ENCODE measurements around the gene THBS4.
"Not testable (repeated sequence)": the region's sequence is repeated elsewhere in the genome, so short reads cannot be mapped to it uniquely, and the experiment has no call there.

The THBS4 gene

DNA sequence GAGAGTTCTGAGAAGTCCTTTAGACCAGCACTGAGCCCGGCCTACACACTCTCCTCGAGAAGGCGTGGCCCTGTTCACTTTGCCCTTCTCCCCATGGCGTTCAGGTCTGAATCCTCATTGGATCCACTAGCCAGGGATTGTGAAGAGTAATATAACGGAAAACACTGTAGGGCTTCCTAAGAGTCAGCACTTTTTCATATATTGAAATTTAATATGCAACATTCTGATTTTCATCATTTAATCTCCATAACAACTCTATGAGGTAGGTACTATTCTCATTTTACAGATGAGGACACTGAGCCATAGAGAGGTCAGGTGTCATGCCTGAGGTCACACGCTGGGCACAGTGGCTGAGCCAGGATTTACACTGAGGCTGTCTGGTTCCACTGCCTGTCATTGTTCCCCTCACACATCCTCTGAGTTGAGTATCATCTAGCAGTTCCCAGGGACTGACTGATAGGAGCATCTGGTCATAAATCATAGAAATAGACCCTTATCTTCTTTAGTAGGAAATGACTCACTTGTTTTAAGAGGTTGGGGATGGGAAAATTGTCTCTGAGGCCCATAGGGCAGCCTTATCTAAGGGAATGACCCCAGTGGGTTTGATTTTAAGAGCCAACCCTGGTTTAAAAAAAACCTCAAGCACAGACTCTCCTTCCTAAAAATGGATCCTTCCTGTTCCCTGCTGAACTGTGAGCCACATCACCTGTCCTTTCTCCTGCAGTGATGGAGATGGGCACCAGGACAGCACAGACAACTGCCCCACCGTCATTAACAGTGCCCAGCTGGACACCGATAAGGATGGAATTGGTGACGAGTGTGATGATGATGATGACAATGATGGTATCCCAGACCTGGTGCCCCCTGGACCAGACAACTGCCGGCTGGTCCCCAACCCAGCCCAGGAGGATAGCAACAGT, 41.2 kb downstream of the THBS4 start:
- DNase-seq (ENCODE audit: low read depth) = no peak

DNA sequence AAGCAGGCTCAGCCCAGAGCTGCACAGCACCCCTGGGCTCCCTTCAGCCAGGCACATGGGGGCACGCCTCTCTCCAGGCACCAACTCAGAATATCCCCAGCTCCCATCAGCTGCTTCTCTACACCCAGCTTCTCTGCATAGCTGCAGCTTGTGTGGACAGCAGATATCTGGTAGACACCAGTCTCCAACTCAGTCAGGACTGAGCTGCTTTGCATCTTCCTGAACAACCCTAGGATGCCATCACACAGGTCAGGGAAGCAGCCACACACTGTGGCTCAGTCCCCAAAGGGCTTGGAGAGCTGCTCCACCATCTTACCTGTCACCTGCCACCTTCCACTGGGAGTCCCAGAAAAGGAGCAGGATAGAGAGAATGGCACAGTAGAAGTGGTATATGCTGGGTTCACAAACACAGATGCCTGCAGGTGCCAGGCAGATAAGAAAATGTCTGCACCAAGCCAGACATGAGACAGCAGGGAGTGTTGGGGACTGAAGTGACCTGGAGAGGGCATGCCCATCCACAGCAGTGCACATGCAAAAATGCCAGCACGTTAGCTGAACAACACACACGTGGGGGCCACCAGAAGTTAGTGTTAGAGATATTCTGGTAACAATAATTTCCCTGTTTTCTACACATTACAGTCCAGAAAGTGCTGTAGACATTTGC, 42.0 kb downstream of the THBS4 start:
- no peak for DNase-seq (ENCODE audit: low read depth)

DNA sequence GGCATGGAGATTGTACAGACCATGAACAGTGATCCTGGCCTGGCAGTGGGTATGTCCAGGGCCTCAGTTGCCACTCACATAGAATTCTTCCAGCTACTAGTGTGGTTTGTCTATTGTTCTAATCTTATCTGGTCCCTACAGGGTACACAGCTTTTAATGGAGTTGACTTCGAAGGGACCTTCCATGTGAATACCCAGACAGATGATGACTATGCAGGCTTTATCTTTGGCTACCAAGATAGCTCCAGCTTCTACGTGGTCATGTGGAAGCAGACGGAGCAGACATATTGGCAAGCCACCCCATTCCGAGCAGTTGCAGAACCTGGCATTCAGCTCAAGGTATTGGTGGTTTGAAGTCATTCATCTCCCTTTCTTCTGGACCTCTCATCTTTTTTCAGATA, 43.8 kb downstream of the THBS4 start:
- no peak for DNase-seq (ENCODE audit: low read depth)

DNA sequence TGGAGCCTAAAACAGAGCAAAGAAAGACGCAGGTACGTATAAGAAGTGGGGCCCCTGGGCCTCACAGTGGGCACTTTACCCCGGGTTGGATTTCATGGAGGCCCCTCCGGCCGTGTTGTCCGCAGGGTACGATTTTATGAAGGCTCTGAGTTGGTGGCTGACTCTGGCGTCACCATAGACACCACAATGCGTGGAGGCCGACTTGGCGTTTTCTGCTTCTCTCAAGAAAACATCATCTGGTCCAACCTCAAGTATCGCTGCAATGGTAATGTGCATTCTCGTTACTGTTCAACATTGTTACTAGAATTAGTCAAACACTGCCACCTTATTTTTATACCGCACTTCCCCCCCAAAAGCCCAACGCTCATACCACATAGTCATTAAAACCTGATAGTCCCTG, 47.1 kb downstream of the THBS4 start:
- no peak for DNase-seq (ENCODE audit: low read depth)

DNA sequence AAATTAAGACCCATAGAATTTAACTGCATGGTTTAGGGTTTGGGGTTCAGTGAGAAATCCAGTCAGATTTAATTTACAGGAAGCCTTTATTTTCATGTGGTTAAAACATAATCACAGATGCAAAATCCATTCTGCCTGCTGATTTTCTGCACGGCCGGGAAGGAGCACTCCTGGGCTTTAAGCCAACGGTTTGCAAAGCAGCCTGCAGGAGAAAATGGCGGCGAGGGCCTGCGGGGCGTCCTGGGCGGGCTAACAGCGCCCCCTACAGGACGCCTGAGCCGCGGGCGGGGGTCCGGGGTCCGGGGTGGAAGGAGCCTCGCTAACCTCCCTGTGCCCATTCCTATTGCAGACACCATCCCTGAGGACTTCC, 47.6 kb downstream of the THBS4 start:
- DNase-seq (ENCODE audit: low read depth) = peak; percentile 4

DNA sequence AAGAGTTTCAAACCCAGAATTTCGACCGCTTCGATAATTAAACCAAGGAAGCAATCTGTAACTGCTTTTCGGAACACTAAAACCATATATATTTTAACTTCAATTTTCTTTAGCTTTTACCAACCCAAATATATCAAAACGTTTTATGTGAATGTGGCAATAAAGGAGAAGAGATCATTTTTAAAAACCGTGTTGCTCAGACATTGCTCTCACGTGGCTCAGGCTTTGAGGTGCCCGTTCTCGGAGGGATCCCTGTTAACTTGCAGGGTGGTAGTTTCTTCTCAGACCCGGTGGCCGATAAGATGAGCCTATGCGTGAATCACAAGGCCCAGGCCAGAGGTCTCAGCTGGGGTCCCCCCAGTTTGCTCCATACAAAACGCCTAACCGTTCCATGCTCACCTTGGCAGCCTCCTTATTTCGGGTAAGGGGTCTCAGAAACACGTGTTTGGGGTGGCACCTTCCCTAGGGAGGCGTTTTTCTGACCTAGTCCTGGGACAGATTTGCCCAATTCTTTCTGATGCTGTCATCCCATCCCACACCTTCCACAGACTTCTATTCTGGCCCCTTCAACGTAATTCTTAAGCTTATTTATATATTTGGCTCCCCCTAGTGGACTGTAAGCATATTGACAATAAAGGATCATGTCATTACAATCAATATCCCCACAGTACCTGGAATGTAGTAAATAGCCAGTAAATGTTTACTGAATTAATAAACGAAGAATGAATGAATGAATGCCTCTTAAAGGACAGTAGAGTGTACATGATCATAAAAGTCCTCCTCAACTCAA, 48.1 kb downstream of the THBS4 start:
- no peak for DNase-seq (ENCODE audit: low read depth)

DNA sequence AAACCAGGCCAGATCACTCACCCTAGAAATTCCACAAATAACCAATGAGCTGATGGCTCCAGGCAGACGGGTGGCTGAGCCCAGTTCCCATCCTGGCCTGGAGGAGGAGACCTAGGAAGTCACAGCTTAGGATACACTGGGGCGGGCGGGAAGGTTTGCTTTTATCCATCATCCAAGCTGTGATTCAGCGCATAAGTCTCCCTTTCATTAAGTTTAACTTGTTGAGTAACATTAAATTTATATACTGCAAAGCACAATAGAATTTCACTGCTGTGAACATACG, 55.7 kb downstream of the THBS4 start:
- DNase-seq (ENCODE audit: low read depth) = no peak

DNA sequence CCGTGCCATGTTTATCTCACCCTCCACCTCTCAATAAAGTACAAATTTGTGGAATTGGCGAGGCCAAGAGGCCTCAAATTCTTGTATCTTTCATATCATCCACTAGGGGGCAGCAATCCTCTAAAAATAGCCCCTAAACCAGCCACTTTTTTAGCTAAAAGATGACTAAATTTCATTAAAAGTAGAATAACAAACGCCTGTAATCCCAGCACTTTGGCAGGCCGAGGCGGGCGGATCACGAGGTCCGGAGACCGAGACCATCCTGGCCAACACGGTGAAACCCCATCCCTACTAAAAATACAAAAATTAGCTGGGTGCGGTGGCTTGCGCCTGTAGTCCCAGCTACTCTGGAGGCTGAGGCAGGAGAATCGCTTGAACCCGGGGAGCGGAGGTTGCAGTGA, 56.6 kb downstream of the THBS4 start:
- not testable (repeated sequence) for DNase-seq (ENCODE audit: low read depth)

DNA sequence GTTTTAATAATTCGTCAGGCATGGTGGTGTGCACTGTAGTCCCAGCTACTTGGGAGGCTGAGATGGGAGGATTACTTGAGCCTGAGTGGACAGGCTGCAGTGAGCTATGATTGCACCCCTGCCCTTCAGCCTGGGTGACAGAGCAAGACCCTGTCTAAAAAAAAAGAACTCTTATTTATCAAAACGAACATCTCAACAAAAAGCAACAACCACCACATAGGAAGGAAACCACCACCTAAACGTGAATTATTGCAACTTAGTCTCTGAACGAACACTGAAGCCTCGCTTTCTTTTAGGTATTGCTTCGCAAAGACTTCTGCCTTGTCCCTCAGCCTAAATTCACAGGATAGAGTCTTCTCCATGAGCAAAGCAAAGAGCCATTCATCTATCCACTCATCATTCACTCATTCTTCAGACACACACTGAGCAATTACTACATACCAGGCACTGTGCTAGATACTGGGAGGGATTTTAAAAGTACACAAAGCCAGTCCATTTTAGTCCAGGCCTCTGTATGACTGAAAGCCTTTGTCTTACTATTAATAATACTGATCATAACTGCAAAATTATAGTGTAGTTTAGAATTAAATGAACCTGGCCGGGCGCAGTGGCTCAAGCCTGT, 57.4 kb downstream of the THBS4 start:
- DNase-seq (ENCODE audit: low read depth) = no peak

DNA sequence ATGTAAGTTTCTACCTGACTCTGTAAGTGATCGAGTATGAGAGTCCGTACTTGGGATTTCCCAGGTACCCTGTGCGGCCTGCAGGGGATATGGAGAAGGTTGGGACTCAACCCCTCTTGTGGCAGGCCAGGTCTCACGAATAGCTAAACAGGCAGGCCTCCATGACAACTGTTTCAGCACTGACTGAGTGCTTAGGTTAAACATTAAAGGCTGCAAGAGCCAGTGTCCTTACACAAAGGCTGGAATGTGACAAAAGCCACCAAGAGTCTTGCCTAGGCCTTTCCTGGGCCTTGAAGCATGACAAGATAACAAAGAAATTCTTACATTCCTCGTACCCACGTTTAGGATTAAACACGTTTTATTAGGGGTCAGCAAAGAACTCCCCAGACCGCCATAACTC, 58.6 kb downstream of the THBS4 start:
- DNase-seq (ENCODE audit: low read depth) = no peak

DNA sequence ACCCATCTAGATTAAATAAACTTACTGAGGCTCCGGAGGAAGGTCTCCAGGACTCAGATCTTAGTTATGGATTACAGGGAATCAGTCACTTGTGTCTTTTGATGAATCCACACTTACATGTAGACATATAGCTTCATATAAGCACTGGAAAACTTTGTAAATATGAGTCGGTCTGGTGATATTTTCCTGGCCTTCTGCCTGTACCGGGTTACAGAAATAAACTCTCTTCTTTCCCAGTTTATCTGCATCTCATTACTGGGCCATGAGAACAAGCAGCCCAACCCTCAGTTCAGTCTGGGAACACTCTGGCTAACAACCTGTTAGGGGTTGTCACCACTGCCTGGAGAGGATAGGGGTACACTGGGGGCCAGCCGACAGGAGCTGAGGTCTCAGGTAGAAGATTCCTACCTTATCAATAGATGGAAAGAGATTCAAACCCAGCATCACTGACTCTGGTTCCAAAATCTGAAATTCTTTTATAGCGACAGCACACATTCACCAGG, 59.1 kb downstream of the THBS4 start:
- no peak for DNase-seq (ENCODE audit: low read depth)

DNA sequence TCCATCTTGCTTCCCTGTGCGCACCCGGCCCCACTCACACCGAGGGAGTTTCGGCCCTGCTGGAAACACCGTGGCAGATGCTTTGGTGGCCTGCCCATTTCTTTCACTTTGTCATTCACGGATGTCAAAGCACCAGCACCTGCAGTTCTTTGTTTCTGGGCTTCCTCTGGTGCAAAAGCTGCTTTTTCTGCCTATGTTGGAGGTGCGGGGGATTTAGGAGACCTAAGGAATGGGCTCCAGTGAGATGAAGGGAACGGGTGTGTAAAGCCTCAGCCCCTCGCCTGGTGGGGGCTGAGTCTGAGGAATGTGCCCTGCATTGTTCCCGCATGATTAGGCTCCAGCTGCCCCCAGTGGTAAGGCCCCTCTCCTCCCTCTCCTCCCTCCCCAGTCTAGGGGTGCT, 62.3 kb downstream of the THBS4 start:
- DNase-seq (ENCODE audit: low read depth) = no peak

DNA sequence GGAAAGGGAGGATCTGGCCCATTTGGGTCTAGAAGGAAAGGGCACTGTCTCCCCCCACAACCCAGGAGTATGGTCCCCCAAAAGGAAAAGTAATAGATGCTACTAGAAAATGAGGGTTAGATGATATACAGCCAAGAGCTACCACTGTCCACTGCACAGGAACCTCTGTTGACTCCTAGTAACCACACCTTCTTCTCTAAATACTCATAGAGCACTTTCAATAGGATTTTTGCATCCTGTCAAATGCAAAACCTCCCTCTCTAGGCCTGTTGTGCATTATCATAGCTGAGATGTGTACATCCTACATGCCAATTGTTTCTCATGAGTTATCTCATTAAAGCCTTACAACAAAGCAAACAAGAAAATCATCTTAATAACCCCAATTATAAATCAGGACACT, 66.8 kb downstream of the THBS4 start:
- DNase-seq (ENCODE audit: low read depth) = no peak

DNA sequence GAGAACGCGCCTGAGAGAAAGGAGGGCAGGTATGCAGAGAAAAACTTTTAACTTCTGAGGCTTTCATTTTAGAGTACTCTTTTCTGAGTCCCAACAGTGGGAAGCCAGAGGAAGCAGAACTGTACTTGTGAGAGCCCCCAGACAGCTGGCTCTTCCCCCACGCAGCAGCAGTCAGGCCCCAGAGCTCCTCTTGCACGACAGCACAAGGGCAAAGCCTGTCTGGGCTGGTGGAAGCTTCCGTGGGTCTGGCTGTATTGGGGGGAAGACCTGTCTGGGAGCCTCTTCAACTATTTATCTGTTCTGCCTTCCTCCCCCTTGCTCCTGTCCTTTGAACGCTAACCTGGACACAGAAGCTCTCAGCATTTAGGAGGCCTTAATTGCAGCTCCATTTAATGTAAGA, 68.2 kb downstream of the THBS4 start:
- DNase-seq (ENCODE audit: low read depth) = no peak

DNA sequence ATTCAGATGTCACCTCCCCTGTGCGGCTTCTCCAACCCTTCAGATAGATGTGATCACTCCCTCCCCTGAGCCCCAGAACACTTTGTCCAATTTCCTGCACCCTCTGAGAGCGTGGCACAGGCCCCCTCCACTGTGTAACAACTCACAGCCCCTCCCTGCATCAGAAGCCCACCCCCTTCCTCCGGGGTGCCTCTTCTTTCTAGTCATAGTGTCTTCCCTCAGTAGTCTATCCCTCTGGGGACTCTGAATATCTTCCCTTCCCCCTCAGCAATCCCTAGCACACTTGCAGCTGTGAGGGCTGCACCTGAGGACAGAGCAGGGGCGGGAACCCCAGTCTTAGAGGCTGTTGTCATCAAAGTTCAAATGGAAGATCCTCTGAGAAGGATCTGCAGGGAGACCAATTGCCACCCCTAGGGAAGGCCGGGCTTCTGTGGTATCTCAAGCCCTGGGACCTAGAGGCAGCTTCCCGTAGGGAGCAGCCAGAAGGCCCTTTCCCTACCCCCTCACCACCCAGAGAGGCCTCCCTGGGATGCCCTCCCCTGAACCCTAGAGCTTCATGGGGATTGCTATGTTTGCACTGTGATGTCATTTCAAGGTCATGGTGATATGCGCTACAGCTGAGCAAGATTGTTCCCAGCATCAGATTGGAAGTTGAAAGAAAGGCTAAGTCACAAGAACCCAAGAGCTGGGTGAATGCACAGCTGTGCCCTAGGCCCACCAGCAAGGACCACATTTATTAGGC, 70.7 kb downstream of the THBS4 start:
- DNase-seq (ENCODE audit: low read depth) = no peak

DNA sequence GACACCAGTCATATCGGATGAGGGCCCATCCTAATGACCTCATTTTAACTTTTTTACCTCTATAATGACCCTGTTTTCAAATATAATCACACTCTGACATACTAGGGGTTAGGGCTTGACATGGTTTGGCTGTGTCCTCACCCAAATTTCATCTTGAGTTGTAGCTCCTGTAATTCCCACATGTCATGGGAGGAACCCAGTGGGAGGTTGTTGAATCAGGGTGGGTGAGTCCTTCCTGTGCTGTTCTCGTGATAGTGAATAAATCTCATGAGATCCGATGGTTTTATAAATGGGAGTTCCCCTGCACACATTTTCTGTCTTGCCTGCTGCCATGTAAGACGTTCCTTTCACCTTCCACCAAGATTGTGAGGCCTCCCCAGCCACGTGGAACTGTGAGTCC, 71.8 kb downstream of the THBS4 start:
- DNase-seq (ENCODE audit: low read depth) = no peak

DNA sequence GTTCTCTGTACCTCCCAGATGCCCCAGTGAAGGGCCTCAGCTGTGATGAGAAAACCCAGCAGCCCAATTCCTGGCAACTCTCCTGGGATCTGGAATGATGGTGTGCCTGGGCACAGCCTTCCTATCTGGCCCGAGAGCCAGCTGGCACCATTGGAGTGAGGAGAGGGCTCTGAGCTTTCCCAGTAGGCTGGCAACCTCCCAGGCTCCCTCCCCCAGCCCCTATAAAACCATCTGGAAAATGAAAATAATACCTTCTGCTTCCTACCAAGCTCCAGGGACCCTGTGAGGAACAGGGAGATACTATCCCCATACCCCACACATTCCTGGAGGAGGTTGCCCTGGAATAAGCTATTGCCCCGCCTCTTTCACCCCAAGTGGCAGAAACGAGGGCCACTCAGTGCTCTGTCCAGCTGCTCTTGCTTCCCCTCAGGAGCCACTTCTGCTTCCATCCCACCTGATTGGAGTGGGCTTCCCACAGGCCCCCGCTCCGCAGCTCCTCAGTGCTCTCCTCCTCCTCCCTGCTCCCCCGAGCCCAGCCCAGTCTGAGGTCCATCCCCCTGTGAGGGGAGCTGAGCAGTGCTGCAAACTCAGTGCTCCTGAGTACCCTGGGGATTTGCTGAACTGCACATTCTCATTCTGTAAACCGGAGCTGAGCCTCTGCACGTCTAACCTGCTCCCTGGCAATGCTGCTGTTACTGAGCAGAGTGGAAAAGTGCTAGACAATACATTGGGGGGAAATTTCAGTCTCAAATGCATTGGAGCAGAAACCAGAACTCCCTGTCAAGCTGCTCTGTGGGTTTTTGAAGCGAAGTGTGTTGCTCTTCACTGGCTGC, 74.7 kb downstream of the THBS4 start:
- no peak for DNase-seq (ENCODE audit: low read depth)

DNA sequence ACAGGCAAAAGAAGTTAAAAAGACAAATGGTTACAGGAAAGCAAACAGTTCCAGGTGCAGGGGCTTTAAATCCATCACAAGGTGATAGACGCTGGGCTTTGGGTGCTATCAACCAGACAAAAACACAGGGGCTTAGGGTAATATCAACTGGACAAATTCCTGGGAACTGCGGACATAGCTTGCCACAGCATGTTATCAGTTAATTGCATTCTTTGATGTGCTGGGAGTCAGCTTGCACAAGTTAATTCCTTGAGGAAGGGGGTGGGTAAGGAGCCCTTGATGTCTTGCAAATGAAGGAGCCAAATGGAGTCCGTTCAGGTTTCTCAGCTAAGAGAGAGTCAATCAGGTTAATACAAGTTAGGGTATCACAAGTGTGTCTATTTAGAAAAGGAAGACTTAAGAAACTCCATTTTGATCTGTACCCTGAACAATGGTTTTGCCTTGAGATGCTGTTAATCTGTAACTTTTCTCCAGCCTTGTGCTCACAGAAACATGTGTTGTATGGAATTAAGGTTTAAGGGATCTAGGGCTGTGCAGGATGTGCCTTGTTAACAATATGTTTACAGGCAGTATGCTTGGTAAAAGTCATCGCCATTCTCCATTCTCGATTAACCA, 76.3 kb downstream of the THBS4 start:
- DNase-seq (ENCODE audit: low read depth) = not testable (repeated sequence)

DNA sequence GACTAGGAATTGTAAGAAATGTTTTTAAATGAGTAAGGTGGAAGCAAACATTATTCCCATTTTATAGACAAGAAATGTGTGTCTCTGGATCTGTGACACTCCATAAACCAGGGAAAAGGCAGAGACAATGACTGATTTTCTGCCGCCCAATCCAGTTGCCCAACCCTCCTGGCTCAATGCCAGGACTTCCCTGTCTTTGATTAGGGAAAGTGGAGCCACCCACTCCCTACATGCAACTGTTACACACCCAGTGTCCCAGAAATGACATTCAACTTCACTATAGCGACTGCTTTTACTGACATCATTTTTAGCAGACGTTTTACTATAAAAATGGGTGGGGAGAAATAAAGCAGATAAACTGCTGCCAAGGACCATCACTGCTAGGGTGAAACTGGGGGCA, 79.7 kb downstream of the THBS4 start:
- DNase-seq (ENCODE audit: low read depth) = no peak

DNA sequence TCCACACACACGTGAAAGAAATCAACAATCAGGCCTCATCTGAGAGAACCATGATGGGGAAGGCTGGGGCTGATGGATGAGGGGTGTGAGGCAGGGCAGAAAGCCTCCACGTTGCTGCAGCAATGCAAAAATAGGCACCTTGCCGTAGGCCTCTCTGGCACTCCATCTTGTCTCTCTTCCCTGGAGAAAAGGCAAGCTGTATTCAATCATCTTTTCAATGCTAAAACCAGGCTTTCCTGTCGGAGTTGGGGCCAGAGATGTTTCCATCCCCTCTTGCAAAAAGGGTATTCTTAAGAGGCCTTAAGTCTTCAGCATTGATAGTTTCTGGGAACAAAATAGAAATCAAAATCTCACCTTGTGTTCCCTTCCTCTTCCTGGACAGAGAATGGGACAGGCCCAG, 80.9 kb downstream of the THBS4 start:
- no peak for DNase-seq (ENCODE audit: low read depth)

All from T follicular helper cell (primary cell).